IPS-NIHi7 (cell line): ENCODE measurements around the gene MROH8.
"Not testable (repeated sequence)": the region's sequence is repeated elsewhere in the genome, so short reads cannot be mapped to it uniquely, and the experiment has no call there.

Experiments used
- DNase-seq: peaks from one replicate; pipeline ENCODE4 v3.0.0; 2012; ENCODE audit warnings: mixed read lengths; ENCODE audit errors: extremely low spot score

Gene MROH8

GRCh38 chr20:37154684-37155298 is 24.6 kb downstream of the MROH8 start:
- no peak for DNase-seq

- no peak for DNase-seq
Observed at GRCh38 chr20:37152284-37152683, 27.1 kb downstream of the MROH8 start.

GRCh38 chr20:37151529-37151928 is 27.8 kb downstream of the MROH8 start:
- DNase-seq: no peak

- not testable (repeated sequence) for DNase-seq
Observed at GRCh38 chr20:37150864-37151263, 28.5 kb downstream of the MROH8 start.

GRCh38 chr20:37147250-37147649 is 32.1 kb downstream of the MROH8 start:
- no peak for DNase-seq

- no peak for DNase-seq
Observed at GRCh38 chr20:37144856-37145404, 34.4 kb downstream of the MROH8 start.

GRCh38 chr20:37142708-37143107 is 36.6 kb downstream of the MROH8 start:
- DNase-seq: no peak

GRCh38 chr20:37137547-37137946 is 41.8 kb downstream of the MROH8 start:
- no peak for DNase-seq

- no peak for DNase-seq
Observed at GRCh38 chr20:37133952-37134351, 45.4 kb downstream of the MROH8 start.

GRCh38 chr20:37131486-37131885 is 47.9 kb downstream of the MROH8 start:
- DNase-seq: no peak

GRCh38 chr20:37128803-37129202 is 50.5 kb downstream of the MROH8 start:
- DNase-seq: no peak

GRCh38 chr20:37126290-37126689 is 53.1 kb downstream of the MROH8 start:
- not testable (repeated sequence) for DNase-seq

GRCh38 chr20:37123441-37123840 is 55.9 kb downstream of the MROH8 start:
- no peak for DNase-seq

GRCh38 chr20:37120497-37120896 is 58.9 kb downstream of the MROH8 start:
- no peak for DNase-seq

GRCh38 chr20:37119356-37120036 is 59.9 kb downstream of the MROH8 start:
- no peak for DNase-seq

- no peak for DNase-seq
Observed at GRCh38 chr20:37114012-37114411, 65.3 kb downstream of the MROH8 start.

GRCh38 chr20:37111926-37112455 is 67.4 kb downstream of the MROH8 start:
- no peak for DNase-seq

GRCh38 chr20:37108676-37109075 is 70.7 kb downstream of the MROH8 start:
- DNase-seq: no peak

- DNase-seq: no peak
Observed at GRCh38 chr20:37102571-37102970, 76.8 kb downstream of the MROH8 start.

GRCh38 chr20:37096415-37097041 is 82.8 kb downstream of the MROH8 start:
- DNase-seq: no peak

- peak; percentile 95 for DNase-seq
Observed at GRCh38 chr20:37095599-37096414, 83.5 kb downstream of the MROH8 start, which contains the start of gene RBL1. TSS of gene RBL1 (minus strand) at chr20:37095997. CDS start at chr20:37095928, 69 bp downstream.
